Common myeloid progenitor, CD34-positive (primary cell): ENCODE results near the gene SYCE3. TPM values are rescaled to one million over a fixed set of nuclear protein-coding genes. Genes with fewer than 3 reads are reported as not detected.
A peak's percentile ranks its signal among the peaks of the same experiment; 100 is the strongest.

ENCODE experiments used
- CTCF ChIA-PET: fragments of 350-600 bp; sonication (Branson Sonifier 250); formaldehyde crosslinking; loops from one replicate; lab custom pipeline; 2021; ENCODE audit warnings: antibody characterized with exemption; lab: Charles Lee
- POLR2A ChIA-PET: fragments of 350-600 bp; sonication (Branson Sonifier 250); formaldehyde crosslinking; loops from one replicate; lab custom pipeline; 2021; ENCODE audit warnings: antibody characterized with exemption; lab: Charles Lee
- DNase-seq, 3 donors: peaks; one replicate each; pipeline versions ENCODE4 v3.0.0 to v3.0.0-alpha.2; 2013
- H3K27ac ChIP-seq, 2 experiments: 1 replicate in 1 of 2; 2 replicates in 1 of 2; pipeline ENCODE4 v1.7.0; 2013; ENCODE audit warnings: inconsistent platforms in 2 of 2, low read length in 2 of 2, mild to moderate bottlenecking in 2 of 2, low read depth in 1 of 2, moderate library complexity in 1 of 2; ENCODE audit not compliant: severe bottlenecking in 2 of 2, insufficient read depth in 1 of 2, poor library complexity in 1 of 2
- H3K27me3 ChIP-seq, 5 experiments: replicated peaks in 2 of 5; 1 replicate in 3 of 5; 2 replicates in 2 of 5; pipeline versions ENCODE4 v1.6.1 to v1.7.0; 2013; ENCODE audit warnings: low read length in 4 of 5, mild to moderate bottlenecking in 2 of 5, moderate library complexity in 2 of 5, inconsistent platforms in 1 of 5; ENCODE audit not compliant: insufficient read depth in 5 of 5, control insufficient read depth in 4 of 5
- H3K36me3 ChIP-seq, 4 experiments: 1 replicate in 2 of 4; 2 replicates in 2 of 4; pipeline versions ENCODE4 v1.6.1 to v1.7.0; 2013; ENCODE audit warnings: low read length in 3 of 4, control low read depth in 1 of 4, mild to moderate bottlenecking in 1 of 4; ENCODE audit not compliant: control insufficient read depth in 4 of 4, insufficient read depth in 4 of 4
- H3K4me1 ChIP-seq, 4 experiments: 1 replicate in 3 of 4; 2 replicates in 1 of 4; pipeline versions ENCODE4 v1.6.1 to v1.7.1; 2013; ENCODE audit warnings: low read length in 3 of 4, mild to moderate bottlenecking in 3 of 4, control low read depth in 1 of 4, inconsistent platforms in 1 of 4, moderate library complexity in 1 of 4; ENCODE audit not compliant: control insufficient read depth in 4 of 4, insufficient read depth in 4 of 4; ENCODE audit errors: control extremely low read depth in 1 of 4
- H3K4me3 ChIP-seq, 7 experiments: 1 replicate in 4 of 7; 2 replicates in 3 of 7; pipeline versions ENCODE4 v1.5.1 to v1.7.0; 2013; ENCODE audit warnings: mild to moderate bottlenecking in 7 of 7, low read length in 6 of 7, moderate library complexity in 6 of 7, inconsistent platforms in 2 of 7, low read depth in 2 of 7, control low read depth in 1 of 7; ENCODE audit not compliant: insufficient read depth in 4 of 7, control insufficient read depth in 1 of 7; ENCODE audit errors: extremely low read depth in 1 of 7
- H3K9me3 ChIP-seq, 5 experiments: 1 replicate in 4 of 5; 2 replicates in 1 of 5; pipeline versions ENCODE4 v1.6.1 to v1.7.1; 2013; ENCODE audit warnings: low read length in 4 of 5, mild to moderate bottlenecking in 2 of 5, inconsistent platforms in 1 of 5, low read depth in 1 of 5, moderate library complexity in 1 of 5; ENCODE audit not compliant: control insufficient read depth in 4 of 5, insufficient read depth in 2 of 5; ENCODE audit errors: control extremely low read depth in 1 of 5
- WGBS: methylation state at CpG from one replicate; pipeline ENCODE4 v1.1.5; 2013; ENCODE audit not compliant: insufficient coverage; 5-methylcytosine and 5-hydroxymethylcytosine counted together
- polyA plus RNA-seq: library from polyadenylated mRNA; unstranded; fragments of 120-200 nt; gene quantifications from one replicate; pipeline ENCODE4 v1.2.1, GENCODE V29; 2013

Gene SYCE3
- polyA plus RNA-seq, result 1.0 TPM

- Histone ChIP-seq H3K36me3 (peaks cover 0 to 3% (median under 1%) of the 10 kb centered on the region in 4 experiments), H3K4me3 (peak within 1 kb of the TSS; percentile 52 to 91 (median 81)), H3K9me3 (no peaks in the 10 kb centered on the region), H3K27me3 (peaks cover 0 to 7% (median 0%) of the 10 kb centered on the region in 5 experiments), H3K4me1 (peaks cover 0 to 12% (median 9%) of the 10 kb centered on the region in 4 experiments), H3K27ac (peak within 1 kb of the TSS in 1 of 2 experiments; percentile 34)
- ChIA-PET POLR2A (interaction anchor here (0.7 to 1.3 kb wide), 4 partner anchors 12 to 37 kb away, joined by 3 to 8 read pairs (median 5); partner anchors contain the start of genes CHKB and SCO2), CTCF (interaction anchor here (0.7 to 4.9 kb wide), 18 partner anchors 10 to 114 kb away, joined by 3 to 42 read pairs (median 4); partner anchors contain the start of genes CHKB, CPT1B, KLHDC7B and SCO2)
- WGBS, result 0% methylated on average over 40 of the region's 61 CpGs
- DNase-seq, result peak; percentile 93 to 94 (median 93)
These were observed at the start of gene SYCE3 for GRCh38 chr22:50562523-50563412. SYCE3 (minus strand) TSS chr22:50562919; CDS start chr22:50556405, 6,514 bp downstream.

DNA sequence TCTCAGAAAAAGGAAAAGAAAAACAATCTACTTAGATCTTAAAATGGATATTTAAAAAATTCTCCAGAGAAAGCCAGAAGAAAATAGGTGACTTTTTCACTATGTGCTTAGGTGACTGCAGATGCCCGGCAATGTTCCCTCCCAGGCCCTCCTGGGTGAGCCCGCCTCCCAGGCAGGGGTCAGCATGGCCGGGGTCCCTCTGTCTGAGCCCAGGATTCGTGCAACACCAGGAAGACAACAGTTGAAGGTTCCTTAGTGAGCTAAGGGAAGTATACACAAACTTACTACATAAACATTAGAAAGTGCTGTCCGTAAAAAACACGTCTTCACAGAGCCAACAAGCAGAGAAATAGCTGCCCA is 49.4 kb upstream of the SYCE3 start:
- H3K9me3 ChIP-seq, result no peaks in the 10 kb centered on the region
- WGBS, result 80% methylated on average over 3 of the region's 6 CpGs
- H3K4me3 ChIP-seq, result no peak overlapping the region
- ChIA-PET CTCF (interaction anchor here (0.9 to 1.3 kb wide), 3 partner anchors 9 to 71 kb away, joined by 3 to 8 read pairs (median 3); no protein-coding TSS in a partner anchor), POLR2A (no interaction called here)
- DNase-seq, result no peak
- no peaks in the 10 kb centered on the region for H3K4me1 ChIP-seq
- peaks cover 0 to 48% (median 9%) of the 10 kb centered on the region in 5 experiments for H3K27me3 ChIP-seq
- H3K27ac ChIP-seq, result no peak overlapping the region
- no peaks in the 10 kb centered on the region for H3K36me3 ChIP-seq

- CTCF ChIA-PET, result interaction anchor here (1.2 to 1.3 kb wide), 2 partner anchors 9 to 10 kb away, joined by 3 to 8 read pairs; no protein-coding TSS in a partner anchor
- POLR2A ChIA-PET, result no interaction called here
- H3K9me3 ChIP-seq, result no peaks in the 10 kb centered on the region
- no peak overlapping the region for H3K27ac ChIP-seq
- H3K36me3 ChIP-seq, result no peaks in the 10 kb centered on the region
- no peak for DNase-seq
- H3K4me3 ChIP-seq, result no peak overlapping the region
- H3K4me1 ChIP-seq, result no peaks in the 10 kb centered on the region
- peaks cover 0 to 55% (median 11%) of the 10 kb centered on the region in 5 experiments for H3K27me3 ChIP-seq
- 91% methylated on average over 18 of the region's 26 CpGs for WGBS
These were observed 48.8 kb upstream of the SYCE3 start for GRCh38 chr22:50611341-50612060.

GRCh38 chr22:50610581-50610980 is 47.9 kb upstream of the SYCE3 start:
- DNase-seq, result no peak
- ChIA-PET POLR2A (no interaction called here), CTCF (no interaction called here)
- 90% methylated on average over 17 of the region's 17 CpGs for WGBS
- peaks cover 0 to 64% (median 14%) of the 10 kb centered on the region in 5 experiments for H3K27me3 ChIP-seq
- no peaks in the 10 kb centered on the region for H3K9me3 ChIP-seq
- H3K4me1 ChIP-seq, result no peaks in the 10 kb centered on the region
- H3K27ac ChIP-seq, result no peak overlapping the region
- no peaks in the 10 kb centered on the region for H3K36me3 ChIP-seq
- no peak overlapping the region for H3K4me3 ChIP-seq

- ChIA-PET CTCF (no interaction called here), POLR2A (no interaction called here)
- Histone ChIP-seq H3K27ac (no peak overlapping the region), H3K36me3 (no peaks in the 10 kb centered on the region), H3K4me3 (no peak overlapping the region), H3K4me1 (no peaks in the 10 kb centered on the region), H3K27me3 (peaks cover 0 to 69% (median 15%) of the 10 kb centered on the region in 5 experiments), H3K9me3 (no peaks in the 10 kb centered on the region)
- 88% methylated on average over 6 of the region's 11 CpGs for WGBS
- DNase-seq, result no peak
These were observed 47.3 kb upstream of the SYCE3 start for GRCh38 chr22:50610041-50610451.

- Histone ChIP-seq H3K9me3 (no peaks in the 10 kb centered on the region), H3K27me3 (peaks cover 0 to 74% (median 16%) of the 10 kb centered on the region in 5 experiments), H3K36me3 (no peaks in the 10 kb centered on the region), H3K4me1 (no peaks in the 10 kb centered on the region), H3K4me3 (no peak overlapping the region), H3K27ac (no peak overlapping the region)
- WGBS, result 85% methylated on average over 12 of the region's 12 CpGs
- no peak for DNase-seq
- ChIA-PET POLR2A (no interaction called here), CTCF (interaction anchor here (0.6 to 1.3 kb wide), 2 partner anchors 10 to 23 kb away, joined by 4 read pairs; no protein-coding TSS in a partner anchor)
These were observed 46.9 kb upstream of the SYCE3 start for GRCh38 chr22:50609599-50609998.
